Neural cell (in vitro differentiated cells): ENCODE measurements around the gene BSN.

Source experiments
- CTCF ChIP-seq: fragments of 450-650 bp; IDR thresholded peaks from 2 replicates; pipeline ENCODE4 v1.5.1; 2014; ENCODE audit warnings: antibody characterized with exemption, mild to moderate bottlenecking, moderate library complexity; ENCODE audit not compliant: poor library complexity, severe bottlenecking
- EP300 ChIP-seq: fragments of 450-650 bp; conservative IDR thresholded peaks from 2 replicates; pipeline ENCODE4 v1.6.1; 2014; ENCODE audit warnings: antibody characterized with exemption, mild to moderate bottlenecking, moderate library complexity; ENCODE audit not compliant: poor library complexity, severe bottlenecking
- EZH2 ChIP-seq: fragments of 200-600, 300-800 bp; shearing (Covaris generic), sonication (generic); IDR thresholded peaks from 2 replicates; pipeline ENCODE4 v1.6.1; 2014; ENCODE audit warnings: antibody characterized with exemption, low read length, borderline replicate concordance, mild to moderate bottlenecking; ENCODE audit not compliant: insufficient read depth, poor library complexity, severe bottlenecking
- POLR2AphosphoS5 ChIP-seq: IDR thresholded peaks from 2 replicates; pipeline ENCODE4 v1.6.1; 2012
- RAD21 ChIP-seq: fragments of 450-650 bp; conservative IDR thresholded peaks from 2 replicates; pipeline ENCODE4 v1.6.1; 2014; ENCODE audit warnings: antibody characterized with exemption, mild to moderate bottlenecking, moderate library complexity
- REST ChIP-seq: IDR thresholded peaks from 2 replicates; pipeline ENCODE4 v1.6.1; 2012; ENCODE audit warnings: borderline replicate concordance
- TAF1 ChIP-seq: IDR thresholded peaks from 2 replicates; pipeline ENCODE4 v1.6.1; 2012; ENCODE audit warnings: low read depth

GRCh38 chr3:49567406-49567805 lies 13.1 kb downstream of the BSN start:
- no peak for TF ChIP-seq CTCF
- TF ChIP-seq POLR2AphosphoS5, result no peak
- TF ChIP-seq RAD21, result no peak
- no peak for TF ChIP-seq EP300
- TF ChIP-seq EZH2, result no peak
- no peak for TF ChIP-seq REST
- TF ChIP-seq TAF1, result no peak
